ENCODE data around the gene NDUFV3.

Gene NDUFV3

DNA sequence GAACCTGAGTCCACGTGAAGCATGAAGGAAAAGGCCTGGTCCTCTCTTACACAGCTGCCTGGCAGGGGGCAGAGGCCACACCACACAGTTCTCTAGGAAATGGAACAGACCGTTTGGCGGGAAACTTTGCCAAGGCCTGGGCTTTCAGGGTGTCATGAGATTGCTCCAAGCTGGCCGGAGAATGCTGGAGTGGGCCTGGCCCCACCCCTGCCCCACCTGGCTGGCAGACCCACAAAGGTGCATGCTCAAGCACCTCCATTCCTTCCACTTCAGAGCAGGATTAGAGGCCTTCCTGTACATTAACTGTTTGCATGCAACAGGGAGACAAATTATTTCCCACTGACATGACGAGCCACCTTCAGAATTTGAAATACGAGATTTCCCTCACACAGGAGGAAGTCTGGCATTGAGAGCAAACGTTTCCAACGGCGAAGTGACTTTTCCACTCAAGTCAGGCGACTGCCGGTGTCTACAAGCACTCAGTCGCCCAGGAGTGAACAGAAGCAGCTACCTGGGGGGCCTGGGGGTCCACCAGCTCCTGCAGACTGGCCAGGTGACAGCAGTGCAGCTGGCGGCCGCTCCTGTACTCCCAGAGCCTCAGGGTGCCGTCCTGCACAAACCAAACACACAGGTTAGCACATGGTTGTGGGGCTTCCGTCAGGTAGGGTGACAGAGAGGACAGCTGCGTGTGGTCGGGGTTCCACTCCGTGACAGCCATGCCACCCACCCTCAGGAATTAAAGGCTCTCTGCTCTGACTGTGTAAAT, 37.8 kb upstream of the NDUFV3 start:
- H3K9me3 Mint-ChIP-seq = no peaks in the 10 kb centered on the region
- no peak overlapping the region for H3K27ac Mint-ChIP-seq
- TF ChIP-seq, protein P1, sequence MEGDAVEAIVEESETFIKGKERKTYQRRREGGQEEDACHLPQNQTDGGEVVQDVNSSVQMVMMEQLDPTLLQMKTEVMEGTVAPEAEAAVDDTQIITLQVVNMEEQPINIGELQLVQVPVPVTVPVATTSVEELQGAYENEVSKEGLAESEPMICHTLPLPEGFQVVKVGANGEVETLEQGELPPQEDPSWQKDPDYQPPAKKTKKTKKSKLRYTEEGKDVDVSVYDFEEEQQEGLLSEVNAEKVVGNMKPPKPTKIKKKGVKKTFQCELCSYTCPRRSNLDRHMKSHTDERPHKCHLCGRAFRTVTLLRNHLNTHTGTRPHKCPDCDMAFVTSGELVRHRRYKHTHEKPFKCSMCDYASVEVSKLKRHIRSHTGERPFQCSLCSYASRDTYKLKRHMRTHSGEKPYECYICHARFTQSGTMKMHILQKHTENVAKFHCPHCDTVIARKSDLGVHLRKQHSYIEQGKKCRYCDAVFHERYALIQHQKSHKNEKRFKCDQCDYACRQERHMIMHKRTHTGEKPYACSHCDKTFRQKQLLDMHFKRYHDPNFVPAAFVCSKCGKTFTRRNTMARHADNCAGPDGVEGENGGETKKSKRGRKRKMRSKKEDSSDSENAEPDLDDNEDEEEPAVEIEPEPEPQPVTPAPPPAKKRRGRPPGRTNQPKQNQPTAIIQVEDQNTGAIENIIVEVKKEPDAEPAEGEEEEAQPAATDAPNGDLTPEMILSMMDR (IDR thresholded peaks at IDR 0.05; ENCODE audit: unreplicated experiment in 3 of 3) = no peak
- H3K27me3 Mint-ChIP-seq (ENCODE audit: low read depth) = no peaks in the 10 kb centered on the region
- no peak overlapping the region for H3K4me3 Mint-ChIP-seq
- peaks cover 6% of the 10 kb centered on the region for H3K4me1 Mint-ChIP-seq
- H3K36me3 Mint-ChIP-seq (ENCODE audit: low read depth) = peaks cover 52% of the 10 kb centered on the region

DNA sequence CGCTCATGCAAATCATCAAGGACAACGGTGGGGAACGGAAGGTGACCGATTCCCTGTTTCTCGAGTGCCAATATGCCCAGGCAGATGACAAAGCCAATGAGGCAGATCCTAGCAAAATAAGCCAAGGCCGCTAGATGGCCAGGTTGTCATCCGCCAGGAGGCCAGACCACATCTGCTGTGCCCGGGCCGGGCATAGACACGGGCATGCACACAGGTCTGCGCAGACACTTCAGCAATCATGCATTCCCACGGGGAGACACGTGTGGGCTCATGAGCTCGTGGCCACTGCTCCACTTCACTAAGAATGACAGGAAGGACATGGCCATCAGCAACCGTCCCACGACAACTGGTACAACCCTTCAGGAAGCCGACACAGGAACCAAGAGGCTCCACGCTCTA, 37.2 kb upstream of the NDUFV3 start:
- TF ChIP-seq, protein P1 (IDR thresholded peaks at IDR 0.05; ENCODE audit: unreplicated experiment in 3 of 3) = no peak
- Mint-ChIP-seq H3K9me3 (no peaks in the 10 kb centered on the region), H3K27me3 (ENCODE audit: low read depth) (no peaks in the 10 kb centered on the region), H3K36me3 (ENCODE audit: low read depth) (peaks cover 51% of the 10 kb centered on the region), H3K27ac (no peak overlapping the region), H3K4me3 (no peak overlapping the region), H3K4me1 (peaks cover 6% of the 10 kb centered on the region)

DNA sequence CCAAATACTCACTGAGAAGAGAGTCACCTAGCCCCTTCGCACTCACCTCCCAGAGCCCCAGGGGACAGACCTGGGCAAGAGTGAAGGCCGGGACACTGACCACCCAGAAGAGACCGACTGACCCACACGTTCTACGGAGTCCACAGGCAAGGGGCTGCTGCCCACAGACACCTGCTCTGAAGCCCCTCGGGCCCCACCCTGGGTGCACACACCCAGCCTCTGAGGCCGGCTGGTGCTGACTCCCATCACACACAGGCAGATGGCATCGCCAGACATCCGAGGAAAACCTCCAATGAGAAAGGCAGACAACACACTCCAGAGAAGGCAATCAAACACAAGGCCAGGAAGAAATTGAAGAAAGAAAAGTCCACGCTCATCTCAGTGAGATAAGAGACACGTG, 35.9 kb upstream of the NDUFV3 start:
- no peaks in the 10 kb centered on the region for H3K9me3 Mint-ChIP-seq
- peaks cover 6% of the 10 kb centered on the region for H3K4me1 Mint-ChIP-seq
- TF ChIP-seq, protein P1 (IDR thresholded peaks at IDR 0.05; ENCODE audit: unreplicated experiment in 3 of 3) = no peak
- no peaks in the 10 kb centered on the region for H3K27me3 Mint-ChIP-seq (ENCODE audit: low read depth)
- H3K36me3 Mint-ChIP-seq (ENCODE audit: low read depth) = peaks cover 43% of the 10 kb centered on the region
- no peak overlapping the region for H3K4me3 Mint-ChIP-seq
- no peak overlapping the region for H3K27ac Mint-ChIP-seq

DNA sequence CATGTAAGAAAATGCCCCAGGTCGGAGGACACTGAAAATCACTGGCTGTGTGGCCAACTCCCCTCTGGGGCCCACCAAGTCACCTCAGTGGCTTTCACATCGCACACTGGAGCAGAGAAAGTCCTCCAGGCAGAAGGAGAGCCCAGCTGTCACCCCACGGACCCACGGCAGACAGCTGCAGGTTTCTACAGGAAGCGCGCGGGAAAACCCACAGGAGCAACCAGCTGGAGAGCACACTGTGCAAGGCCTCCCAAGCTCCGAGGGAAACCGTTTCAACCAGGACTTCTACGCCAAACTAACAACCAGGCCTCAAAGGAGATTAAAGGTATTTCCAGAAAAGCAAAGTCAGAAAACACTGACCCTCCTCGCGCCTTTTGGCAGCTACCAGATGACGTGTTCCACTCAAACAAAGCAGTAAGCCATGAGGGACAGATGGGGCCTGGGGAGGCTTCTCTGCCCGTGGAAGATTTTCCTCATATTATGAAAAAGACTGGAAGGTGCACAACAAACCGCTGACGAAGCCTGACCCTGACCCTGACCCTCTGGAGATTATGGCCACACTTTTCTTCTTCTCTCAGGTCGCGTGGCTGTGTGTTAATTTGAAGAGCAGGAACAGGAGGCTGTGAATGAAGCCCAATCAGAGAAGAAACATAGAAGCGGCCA, 34.8 kb upstream of the NDUFV3 start:
- TF ChIP-seq, protein P1 (IDR thresholded peaks at IDR 0.05; ENCODE audit: unreplicated experiment in 3 of 3) = no peak
- H3K36me3 Mint-ChIP-seq (ENCODE audit: low read depth) = peaks cover 47% of the 10 kb centered on the region
- no peaks in the 10 kb centered on the region for H3K27me3 Mint-ChIP-seq (ENCODE audit: low read depth)
- H3K27ac Mint-ChIP-seq = peak overlapping the region in 1 of 3 experiments; percentile 36
- H3K4me3 Mint-ChIP-seq = no peak overlapping the region
- no peaks in the 10 kb centered on the region for H3K9me3 Mint-ChIP-seq
- H3K4me1 Mint-ChIP-seq = peaks cover 6% of the 10 kb centered on the region

DNA sequence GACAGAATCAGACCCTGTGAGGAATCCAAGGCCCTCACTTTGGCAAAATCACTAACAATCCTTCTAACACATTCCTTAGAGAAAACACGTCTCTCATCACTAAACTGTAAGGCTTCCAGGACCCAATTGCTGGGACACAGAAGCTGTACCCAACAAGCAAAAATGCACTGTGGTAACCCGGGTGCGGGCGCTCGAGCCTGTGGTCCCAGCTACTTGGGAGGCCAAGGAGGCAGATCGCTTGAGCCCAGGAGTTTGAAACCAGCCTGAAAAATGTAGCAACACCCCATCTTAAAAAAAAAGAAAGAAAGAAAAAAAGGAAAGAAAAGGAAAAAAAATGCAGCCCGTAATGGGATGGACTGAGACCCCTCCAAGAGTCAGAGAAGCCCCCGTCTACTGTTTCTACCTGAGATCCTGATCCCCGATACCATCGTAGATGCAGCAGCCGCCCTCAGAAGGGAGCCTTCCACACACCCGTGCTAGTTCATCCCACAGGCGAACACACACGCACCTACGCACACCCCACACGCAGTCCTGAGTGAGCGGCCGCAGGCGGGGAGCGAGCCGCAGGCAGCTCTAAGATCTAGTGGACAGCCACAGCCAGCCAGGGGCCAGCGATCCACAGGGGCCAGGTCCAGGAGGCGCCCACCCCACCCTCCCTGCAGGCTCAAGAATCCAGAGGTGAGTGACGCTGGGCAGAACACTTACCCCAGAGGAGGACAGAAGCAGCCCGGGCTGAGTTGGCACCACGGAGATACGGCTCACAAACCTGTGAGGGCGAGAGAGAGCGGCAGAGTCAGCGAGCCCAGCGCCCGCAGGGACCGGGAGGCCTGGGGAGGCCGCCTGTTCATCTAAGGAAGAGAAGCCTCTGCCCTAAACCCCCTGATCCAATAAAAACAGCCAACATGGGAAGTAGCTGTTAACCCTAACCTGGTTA, 33.9 kb upstream of the NDUFV3 start:
- no peak overlapping the region for H3K27ac Mint-ChIP-seq
- H3K4me1 Mint-ChIP-seq = peaks cover 6% of the 10 kb centered on the region
- H3K9me3 Mint-ChIP-seq = no peaks in the 10 kb centered on the region
- no peak overlapping the region for H3K4me3 Mint-ChIP-seq
- H3K36me3 Mint-ChIP-seq (ENCODE audit: low read depth) = peaks cover 45% of the 10 kb centered on the region
- TF ChIP-seq, protein P1 (IDR thresholded peaks at IDR 0.05; ENCODE audit: unreplicated experiment in 3 of 3) = no peak
- H3K27me3 Mint-ChIP-seq (ENCODE audit: low read depth) = no peaks in the 10 kb centered on the region

Data from nephron (organoid).